ENCODE results near the gene ESYT3. TPM values are rescaled to one million over a fixed set of nuclear protein-coding genes. Genes with fewer than 3 reads are reported as not detected.

Gene ESYT3
- total and polyA plus RNA-seq, 9 of the 15 experiments (the other 6 are each of a cell fraction or from before 2014, with no cell fraction given) = not detected

DNA sequence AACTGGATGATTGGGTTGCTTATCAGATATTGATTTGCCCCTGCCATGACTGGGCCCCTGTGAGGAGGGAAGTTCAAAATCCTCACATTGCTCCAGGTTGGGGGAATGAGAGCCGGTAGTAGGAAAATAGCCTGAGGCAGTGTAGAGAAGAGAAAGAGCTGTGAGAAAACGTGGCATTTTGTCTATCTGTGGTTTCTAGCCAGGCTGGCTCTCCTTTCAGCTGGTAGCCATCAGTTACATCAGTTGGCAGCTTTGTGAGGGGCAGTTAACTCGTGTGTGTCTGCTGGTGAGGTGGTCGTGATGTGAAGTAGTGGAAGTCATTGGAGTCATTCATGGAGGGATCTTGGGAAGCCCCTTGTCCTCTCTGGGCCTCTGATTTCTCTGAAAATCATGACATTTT lies 5.2 kb downstream of the ESYT3 start:
- peaks cover 0 to 45% of the 10 kb centered on the region in 2 experiments; a peak in 2 of 5 replicates for H3K27me3 ChIP-seq (ENCODE audit: control insufficient read depth in 2 of 2, insufficient read depth in 2 of 2, low read length in 2 of 2)
- H3K4me1 ChIP-seq (replicated peaks in 1 of 2; ENCODE audit: control insufficient read depth in 2 of 2, insufficient read depth in 2 of 2, low read length in 2 of 2) = peaks cover 0 to 10% of the 10 kb centered on the region in 2 experiments
- no peak overlapping the region for H3K4me2 ChIP-seq (ENCODE audit: insufficient read depth, low read length)
- BruUV-seq (replicated peaks) = no TSS peak
- H3K79me2 ChIP-seq (ENCODE audit: control insufficient read depth, insufficient read depth, low read length) = no peaks in the 10 kb centered on the region
- no peak overlapping the region for H2AFZ ChIP-seq (ENCODE audit: low read depth, low read length)
- POLR2A ChIA-PET = no interaction called here
- H3K9me1 ChIP-seq (ENCODE audit: control insufficient read depth, insufficient read depth, low read length) = no peaks in the 10 kb centered on the region
- H3K4me3 ChIP-seq = no peak overlapping the region
- no peaks in the 10 kb centered on the region for H3K36me3 ChIP-seq (ENCODE audit: control insufficient read depth, insufficient read depth, low read length)
- in situ Hi-C loops (cut with MboI) = no loop called here
- CTCF ChIA-PET (ENCODE audit: low intra/inter-chr PET ratio) = no interaction called here
- DNase-seq (ENCODE audit: extremely low read depth in 1 of 4, low spot score in 3 of 4) (no peak), ATAC-seq (no peak), FAIRE-seq (no peak)
- TF ChIP-seq, protein P1, sequence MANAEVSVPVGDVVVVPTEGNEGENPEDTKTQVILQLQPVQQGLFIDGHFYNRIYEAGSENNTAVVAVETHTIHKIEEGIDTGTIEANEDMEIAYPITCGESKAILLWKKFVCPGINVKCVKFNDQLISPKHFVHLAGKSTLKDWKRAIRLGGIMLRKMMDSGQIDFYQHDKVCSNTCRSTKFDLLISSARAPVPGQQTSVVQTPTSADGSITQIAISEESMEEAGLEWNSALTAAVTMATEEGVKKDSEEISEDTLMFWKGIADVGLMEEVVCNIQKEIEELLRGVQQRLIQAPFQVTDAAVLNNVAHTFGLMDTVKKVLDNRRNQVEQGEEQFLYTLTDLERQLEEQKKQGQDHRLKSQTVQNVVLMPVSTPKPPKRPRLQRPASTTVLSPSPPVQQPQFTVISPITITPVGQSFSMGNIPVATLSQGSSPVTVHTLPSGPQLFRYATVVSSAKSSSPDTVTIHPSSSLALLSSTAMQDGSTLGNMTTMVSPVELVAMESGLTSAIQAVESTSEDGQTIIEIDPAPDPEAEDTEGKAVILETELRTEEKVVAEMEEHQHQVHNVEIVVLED (CRISPR knock-in tag; IDR thresholded peaks at IDR 0.05) = no peak
- no peak overlapping the region for H3K27ac ChIP-seq (ENCODE audit: extremely low read depth, low read depth, low read length)
- no peaks in the 10 kb centered on the region for H4K20me1 ChIP-seq (replicated peaks; ENCODE audit: control insufficient read depth, insufficient read depth, low read length)
- H3K9me3 ChIP-seq (replicated peaks; ENCODE audit: control insufficient read depth, insufficient read depth, low read depth, low read length) = no peaks in the 10 kb centered on the region
- 0% methylated on average over 3 of the region's 4 CpGs for WGBS (ENCODE audit: insufficient coverage, low coverage, missing lambda C conversion rate)
- intact Hi-C loops (cut with micrococcal nuclease) = no loop called here
- no peak overlapping the region for H3K9ac ChIP-seq (ENCODE audit: insufficient read depth in 1 of 2, low read depth in 2 of 2, low read length in 2 of 2)

GRCh38 chr3:138440121-138440521 lies 5.7 kb downstream of the ESYT3 start:
- CTCF ChIA-PET (ENCODE audit: low intra/inter-chr PET ratio) = no interaction called here
- no peak overlapping the region for H3K4me3 ChIP-seq
- no peak overlapping the region for H3K9ac ChIP-seq (ENCODE audit: insufficient read depth in 1 of 2, low read depth in 2 of 2, low read length in 2 of 2)
- ATAC-seq (no peak), FAIRE-seq (no peak), DNase-seq (ENCODE audit: extremely low read depth in 1 of 4, low spot score in 3 of 4) (no peak)
- H2AFZ ChIP-seq (ENCODE audit: low read depth, low read length) = no peak overlapping the region
- BruUV-seq (replicated peaks) = no TSS peak
- intact Hi-C loops (cut with micrococcal nuclease) = no loop called here
- H3K9me1 ChIP-seq (ENCODE audit: control insufficient read depth, insufficient read depth, low read length) = no peaks in the 10 kb centered on the region
- in situ Hi-C loops (cut with MboI) = no loop called here
- peaks cover 0 to 10% of the 10 kb centered on the region in 2 experiments; a peak in 4 of 5 replicates for H3K4me1 ChIP-seq (replicated peaks in 1 of 2; ENCODE audit: control insufficient read depth in 2 of 2, insufficient read depth in 2 of 2, low read length in 2 of 2)
- H3K9me3 ChIP-seq (replicated peaks; ENCODE audit: control insufficient read depth, insufficient read depth, low read depth, low read length) = no peaks in the 10 kb centered on the region
- no peaks in the 10 kb centered on the region for H4K20me1 ChIP-seq (replicated peaks; ENCODE audit: control insufficient read depth, insufficient read depth, low read length)
- 41% methylated on average over 5 of the region's 7 CpGs for WGBS (ENCODE audit: insufficient coverage, low coverage, missing lambda C conversion rate)
- POLR2A ChIA-PET = no interaction called here
- TF ChIP-seq ZFP1 (CRISPR knock-in tag; IDR thresholded peaks at IDR 0.05) (no peak), ZKSCAN3 (CRISPR knock-in tag; IDR thresholded peaks at IDR 0.05) (peak; percentile 91)
- no peaks in the 10 kb centered on the region for H3K36me3 ChIP-seq (ENCODE audit: control insufficient read depth, insufficient read depth, low read length)
- H3K79me2 ChIP-seq (ENCODE audit: control insufficient read depth, insufficient read depth, low read length) = no peaks in the 10 kb centered on the region
- no peak overlapping the region for H3K27ac ChIP-seq (ENCODE audit: extremely low read depth, low read depth, low read length)
- H3K27me3 ChIP-seq (ENCODE audit: control insufficient read depth in 2 of 2, insufficient read depth in 2 of 2, low read length in 2 of 2) = peaks cover 0 to 46% of the 10 kb centered on the region in 2 experiments; a peak in 2 of 5 replicates
- no peak overlapping the region for H3K4me2 ChIP-seq (ENCODE audit: insufficient read depth, low read length)

Measured in K562 (cell line).